PC-9 (cell line): ENCODE results near the gene FGF3. TPM values are rescaled to one million over a fixed set of nuclear protein-coding genes. Genes with fewer than 3 reads are reported as not detected.

Experiments used
- BruUV-seq: library from RNA; stranded (reverse); fragments of 400-500 nt; replicated peaks from 2 replicates; lab custom pipeline; 2021; lab: Mats Ljungman, UMichigan
- CTCF ChIA-PET: fragments of 300-600 bp; sonication (Branson Sonifier 250); formaldehyde crosslinking; loops from one replicate; lab custom pipeline; 2022; ENCODE audit warnings: antibody characterized with exemption; lab: Charles Lee
- POLR2A ChIA-PET: fragments of 300-600 bp; sonication (Branson Sonifier 250); formaldehyde crosslinking; loops from one replicate; lab custom pipeline; 2022; ENCODE audit warnings: antibody characterized with exemption; ENCODE audit not compliant: unreplicated experiment; lab: Charles Lee
- DNase-seq, 2 experiments: peaks; one replicate each; pipeline versions ENCODE4 v3.0.0 to v3.0.0-alpha.2; 2015 to 2022; ENCODE audit warnings: mixed read lengths in 1 of 2
- H2AFZ ChIP-seq: fragments of 200-600 bp; sonication (generic); 2 replicates; pipeline ENCODE4 v1.8.1; 2017; ENCODE audit warnings: antibody characterized with exemption
- H3F3A ChIP-seq: fragments of 200-600 bp; sonication (generic); 2 replicates; pipeline ENCODE4 v1.8.1; 2017; ENCODE audit warnings: antibody characterized with exemption, mild to moderate bottlenecking, low read depth; ENCODE audit not compliant: insufficient read depth
- H3K27ac ChIP-seq: fragments of 200-600 bp; sonication (generic); 2 replicates; pipeline ENCODE4 v1.6.1; 2016; ENCODE audit warnings: mixed run types
- H3K27me3 ChIP-seq: fragments of 200-600 bp; sonication (generic); 2 replicates; pipeline ENCODE4 v1.6.1; 2016; ENCODE audit warnings: low read depth, mixed run types; ENCODE audit not compliant: insufficient read depth
- H3K36me3 ChIP-seq: fragments of 200-600 bp; sonication (generic); 2 replicates; pipeline ENCODE4 v1.6.1; 2016; ENCODE audit warnings: low read depth, mixed run types
- H3K4me1 ChIP-seq: fragments of 200-600 bp; sonication (generic); replicated peaks from 2 replicates; pipeline ENCODE4 v1.6.1; 2016; ENCODE audit warnings: mixed run types; ENCODE audit not compliant: insufficient read depth
- H3K4me2 ChIP-seq: fragments of 200-600 bp; sonication (generic); 2 replicates; pipeline ENCODE4 v1.6.1; 2017; ENCODE audit warnings: mixed run types
- H3K4me3 ChIP-seq: fragments of 200-600 bp; sonication (generic); 2 replicates; pipeline ENCODE4 v1.6.1; 2016; ENCODE audit warnings: mixed run types
- H3K79me2 ChIP-seq: fragments of 200-600 bp; sonication (generic); 2 replicates; pipeline ENCODE4 v1.6.1; 2017; ENCODE audit warnings: low read depth, mixed run types
- H3K9me2 ChIP-seq: fragments of 200-600 bp; sonication (generic); 2 replicates; pipeline ENCODE4 v1.8.1; 2017; ENCODE audit warnings: mild to moderate bottlenecking; ENCODE audit not compliant: insufficient read depth
- H3K9me3 ChIP-seq: fragments of 200-600 bp; sonication (generic); 2 replicates; pipeline ENCODE4 v1.8.1; 2016; ENCODE audit warnings: low read depth; ENCODE audit not compliant: insufficient read depth
- H4K20me1 ChIP-seq: fragments of 200-600 bp; sonication (generic); 2 replicates; pipeline ENCODE4 v1.8.1; 2017; ENCODE audit not compliant: insufficient read depth
- CTCF ChIP-seq: fragments of 200-600 bp; sonication (generic); conservative IDR thresholded peaks from 2 replicates; pipeline ENCODE4 v1.6.1; 2017; ENCODE audit warnings: mixed run types, antibody characterized with exemption, mild to moderate bottlenecking, moderate library complexity
- EZH2 ChIP-seq: fragments of 200-600 bp; sonication (generic); IDR thresholded peaks from 2 replicates; pipeline ENCODE4 v1.8.0; 2017; ENCODE audit warnings: antibody characterized with exemption, low read depth
- intact Hi-C: fragments of 100-400 bp; cut with micrococcal nuclease; formaldehyde crosslinking; loops from one replicate; pipeline ENCODE4 v1.10.0; 2022; ENCODE audit not compliant: unreplicated experiment
- total RNA-seq: library from RNA; stranded (reverse); gene quantifications from 2 replicates; pipeline ENCODE4 v1.2.3, GENCODE V29; 2021

The FGF3 gene
- total RNA-seq, 1 experiment from 2014 or later, result not detected

GRCh38 chr11:69803604-69804218 lies 15.5 kb downstream of the FGF3 start:
- CTCF ChIA-PET, result no interaction called here
- H3K36me3 ChIP-seq, result no peaks in the 10 kb centered on the region
- POLR2A ChIA-PET, result no interaction called here
- no peaks in the 10 kb centered on the region for H3K9me2 ChIP-seq
- TF ChIP-seq CTCF (no peak), EZH2 (no peak)
- intact Hi-C loops, result loop anchor here (10.0 kb wide), 1 partner anchor 391 kb away; no protein-coding TSS in a partner anchor
- H4K20me1 ChIP-seq, result no peaks in the 10 kb centered on the region
- H2AFZ ChIP-seq, result no peak overlapping the region
- peaks cover 13% of the 10 kb centered on the region for H3K4me1 ChIP-seq
- BruUV-seq, result no TSS peak
- H3K4me3 ChIP-seq, result no peak overlapping the region
- no peak for DNase-seq
- H3F3A ChIP-seq, result peaks cover 18% of the 10 kb centered on the region; the same call in 1 of the 2 replicates
- no peak overlapping the region for H3K4me2 ChIP-seq
- H3K27me3 ChIP-seq, result no peaks in the 10 kb centered on the region
- no peak overlapping the region for H3K27ac ChIP-seq
- H3K79me2 ChIP-seq, result no peaks in the 10 kb centered on the region
- H3K9me3 ChIP-seq, result no peaks in the 10 kb centered on the region

GRCh38 chr11:69803022-69803421 lies 16.2 kb downstream of the FGF3 start:
- Histone ChIP-seq H3K36me3 (no peaks in the 10 kb centered on the region), H3K9me2 (no peaks in the 10 kb centered on the region), H3K79me2 (no peaks in the 10 kb centered on the region), H3K4me2 (no peak overlapping the region), H3K27ac (no peak overlapping the region), H3K27me3 (no peaks in the 10 kb centered on the region), H2AFZ (no peak overlapping the region), H3F3A (peaks cover 19% of the 10 kb centered on the region; the same call in 1 of the 2 replicates), H3K4me1 (peaks cover 9% of the 10 kb centered on the region), H3K9me3 (no peaks in the 10 kb centered on the region), H4K20me1 (no peaks in the 10 kb centered on the region), H3K4me3 (no peak overlapping the region)
- TF ChIP-seq CTCF (no peak), EZH2 (no peak)
- intact Hi-C loops, result loop anchor here (10.0 kb wide), 1 partner anchor 392 kb away; no protein-coding TSS in a partner anchor
- ChIA-PET POLR2A (no interaction called here), CTCF (no interaction called here)
- DNase-seq, result no peak
- BruUV-seq, result no TSS peak

GRCh38 chr11:69802590-69802989 lies 16.6 kb downstream of the FGF3 start:
- ChIA-PET CTCF (no interaction called here), POLR2A (no interaction called here)
- Histone ChIP-seq H4K20me1 (no peaks in the 10 kb centered on the region), H3K4me1 (peaks cover 5% of the 10 kb centered on the region), H3K36me3 (no peaks in the 10 kb centered on the region), H3F3A (peaks cover 16% of the 10 kb centered on the region; the same call in 1 of the 2 replicates), H3K9me3 (no peaks in the 10 kb centered on the region), H2AFZ (no peak overlapping the region), H3K9me2 (no peaks in the 10 kb centered on the region), H3K27ac (no peak overlapping the region), H3K79me2 (no peaks in the 10 kb centered on the region), H3K4me2 (no peak overlapping the region), H3K27me3 (no peaks in the 10 kb centered on the region), H3K4me3 (no peak overlapping the region)
- intact Hi-C loops, result loop anchor here (10.0 kb wide), 1 partner anchor 392 kb away; no protein-coding TSS in a partner anchor
- BruUV-seq, result no TSS peak
- no peak for DNase-seq
- TF ChIP-seq EZH2 (no peak), CTCF (no peak)
